Bronchial epithelial cell (primary cell): ENCODE data around the gene CTDP1. TPM values are rescaled to one million over a fixed set of nuclear protein-coding genes. Genes with fewer than 3 reads are reported as not detected.

Experiments
- DNase-seq: peaks from one replicate; pipeline ENCODE4 v3.0.0-alpha.2; 2010; ENCODE audit warnings: low read depth
- FAIRE-seq: peaks from 2 replicates; lab custom pipeline; 2011; peaks lifted over from hg19 to GRCh38; lab: Jason Lieb, UNC
- H3K27me3 ChIP-seq: 2 replicates; pipeline ENCODE4 v1.5.1; 2011; ENCODE audit warnings: low read length; ENCODE audit not compliant: control insufficient read depth, insufficient read depth
- H3K36me3 ChIP-seq: 2 replicates; pipeline ENCODE4 v1.5.1; 2011; ENCODE audit warnings: low read length; ENCODE audit not compliant: control insufficient read depth, insufficient read depth
- H3K4me3 ChIP-seq: 2 replicates; pipeline ENCODE4 v1.5.1; 2011; ENCODE audit warnings: mild to moderate bottlenecking, low read depth, low read length, control low read depth
- total RNA-seq: library from RNA; depleted of rRNA; stranded (reverse); fragments of >200 nt; gene quantifications from 2 replicates; pipeline ENCODE4 v1.2.1, GENCODE V29; 2014
- TF ChIP-seq, protein P1 (sequence below): IDR thresholded peaks from 2 replicates; pipeline ENCODE4 v1.5.1; 2011; ENCODE audit warnings: mild to moderate bottlenecking, moderate library complexity, low read length, control low read depth, inconsistent platforms; ENCODE audit not compliant: insufficient read depth, severe bottlenecking

Gene CTDP1
- total RNA-seq, 1 donor from 2014 or later, result 27.1 TPM

DNA sequence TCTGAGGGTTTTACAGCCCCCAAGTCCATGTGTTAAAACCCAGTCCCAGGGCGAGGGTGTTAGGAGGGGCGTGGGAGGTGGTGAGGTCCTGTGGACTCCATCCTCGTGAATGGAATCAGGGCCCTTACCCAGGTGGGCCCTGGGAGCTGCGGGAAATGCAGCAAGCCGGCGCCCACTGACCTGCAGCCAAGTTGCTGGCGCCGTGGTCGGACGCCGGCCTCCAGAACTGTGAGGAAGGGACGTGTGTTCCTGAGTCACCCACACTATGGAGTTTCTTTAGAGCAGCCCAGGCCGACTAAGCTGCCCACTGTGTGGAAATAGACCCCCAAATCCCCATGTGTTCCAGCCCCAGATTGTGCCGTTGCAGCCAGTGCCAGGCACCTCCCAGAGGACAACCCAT, 26.4 kb downstream of the CTDP1 start:
- Histone ChIP-seq H3K27me3 (no peaks in the 10 kb centered on the region), H3K36me3 (peaks cover 15% of the 10 kb centered on the region), H3K4me3 (no peak overlapping the region)
- no peak for FAIRE-seq
- no peak for DNase-seq
- TF ChIP-seq, protein P1, sequence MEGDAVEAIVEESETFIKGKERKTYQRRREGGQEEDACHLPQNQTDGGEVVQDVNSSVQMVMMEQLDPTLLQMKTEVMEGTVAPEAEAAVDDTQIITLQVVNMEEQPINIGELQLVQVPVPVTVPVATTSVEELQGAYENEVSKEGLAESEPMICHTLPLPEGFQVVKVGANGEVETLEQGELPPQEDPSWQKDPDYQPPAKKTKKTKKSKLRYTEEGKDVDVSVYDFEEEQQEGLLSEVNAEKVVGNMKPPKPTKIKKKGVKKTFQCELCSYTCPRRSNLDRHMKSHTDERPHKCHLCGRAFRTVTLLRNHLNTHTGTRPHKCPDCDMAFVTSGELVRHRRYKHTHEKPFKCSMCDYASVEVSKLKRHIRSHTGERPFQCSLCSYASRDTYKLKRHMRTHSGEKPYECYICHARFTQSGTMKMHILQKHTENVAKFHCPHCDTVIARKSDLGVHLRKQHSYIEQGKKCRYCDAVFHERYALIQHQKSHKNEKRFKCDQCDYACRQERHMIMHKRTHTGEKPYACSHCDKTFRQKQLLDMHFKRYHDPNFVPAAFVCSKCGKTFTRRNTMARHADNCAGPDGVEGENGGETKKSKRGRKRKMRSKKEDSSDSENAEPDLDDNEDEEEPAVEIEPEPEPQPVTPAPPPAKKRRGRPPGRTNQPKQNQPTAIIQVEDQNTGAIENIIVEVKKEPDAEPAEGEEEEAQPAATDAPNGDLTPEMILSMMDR, result no peak

DNA sequence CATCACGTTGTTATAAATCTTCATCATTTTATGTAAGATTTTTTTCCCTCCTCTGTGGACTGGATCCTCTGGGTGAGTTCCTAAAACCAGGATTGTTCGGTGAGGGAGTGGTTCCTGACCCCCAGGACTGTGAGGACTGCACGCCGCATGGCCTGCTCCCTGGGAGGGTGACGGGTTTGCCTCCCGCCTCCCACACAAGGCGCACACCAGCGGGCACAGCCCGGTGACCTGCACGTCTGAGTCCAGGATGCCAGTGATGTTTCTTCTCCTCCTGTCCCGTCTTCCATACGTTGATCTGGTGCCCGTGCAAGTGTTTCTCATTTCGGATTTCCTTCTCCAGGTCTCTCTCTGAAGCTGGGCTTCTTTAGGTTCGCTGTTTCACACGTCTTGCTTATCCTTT, 27.1 kb downstream of the CTDP1 start:
- FAIRE-seq, result no peak
- H3K4me3 ChIP-seq, result no peak overlapping the region
- no peaks in the 10 kb centered on the region for H3K27me3 ChIP-seq
- peaks cover 15% of the 10 kb centered on the region for H3K36me3 ChIP-seq
- TF ChIP-seq, protein P1, result no peak
- DNase-seq, result no peak

DNA sequence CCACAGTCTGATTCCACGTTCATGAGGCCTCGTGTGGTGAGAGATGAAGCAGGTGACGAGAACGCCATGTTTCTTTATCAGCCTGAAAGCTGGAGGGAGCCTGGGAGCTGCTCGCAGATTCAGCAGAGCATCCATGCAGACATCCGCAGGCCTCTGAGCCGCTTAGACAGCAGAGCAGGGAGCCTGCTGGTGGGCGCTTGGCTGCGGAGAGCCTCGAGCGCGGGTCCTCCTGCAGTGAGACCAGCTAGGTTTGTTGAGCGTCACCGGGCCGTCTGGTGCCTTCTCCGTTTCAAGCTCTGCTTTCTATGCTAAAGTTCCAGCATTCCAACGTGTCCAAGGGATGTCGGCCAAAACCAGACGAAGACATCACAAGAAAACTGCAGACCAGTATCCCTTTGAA, 27.6 kb downstream of the CTDP1 start:
- Histone ChIP-seq H3K4me3 (no peak overlapping the region), H3K36me3 (peaks cover 15% of the 10 kb centered on the region), H3K27me3 (no peaks in the 10 kb centered on the region)
- TF ChIP-seq, protein P1, result no peak
- DNase-seq (no peak), FAIRE-seq (no peak)

DNA sequence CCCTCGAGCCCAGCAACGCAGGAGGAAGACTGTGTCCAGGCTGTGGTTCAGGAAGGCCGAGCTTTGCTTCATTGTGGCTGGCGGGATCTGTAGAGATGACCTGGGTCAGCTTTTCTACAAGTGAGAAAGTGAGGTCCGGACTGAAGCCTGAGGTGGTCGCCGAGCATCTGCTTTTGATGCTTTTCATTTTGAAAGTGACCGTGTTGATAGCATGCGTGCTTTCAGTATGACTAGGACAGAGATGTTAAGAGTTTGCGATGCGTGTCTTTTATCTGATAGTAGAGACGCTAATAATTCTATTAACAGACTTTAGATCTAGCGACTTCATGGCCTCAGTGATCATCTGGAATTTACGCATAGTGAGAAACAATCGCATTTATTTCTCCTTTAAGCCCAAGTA, 28.1 kb downstream of the CTDP1 start:
- no peak for DNase-seq
- peaks cover 15% of the 10 kb centered on the region for H3K36me3 ChIP-seq
- no peak for FAIRE-seq

DNA sequence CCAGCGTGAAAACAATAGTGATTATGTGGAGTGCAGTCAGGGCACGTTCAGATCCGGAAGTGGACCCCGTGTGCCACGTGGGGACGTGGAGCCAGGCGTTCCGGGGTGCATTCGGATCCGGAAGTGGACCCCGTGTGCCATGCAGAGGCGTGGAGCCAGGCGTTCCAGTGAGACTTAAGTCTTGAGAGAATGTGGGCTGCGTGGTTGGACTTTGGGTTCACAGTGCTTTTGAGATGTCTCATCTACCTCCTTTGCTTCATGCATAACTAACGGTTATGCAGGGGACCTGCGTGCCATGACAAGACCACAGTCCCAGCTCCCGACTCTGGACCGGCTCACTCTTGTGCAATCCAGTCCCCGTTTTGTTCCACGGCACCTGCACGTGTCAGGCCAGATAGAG, 28.8 kb downstream of the CTDP1 start:
- H3K4me3 ChIP-seq, result no peak overlapping the region
- TF ChIP-seq, protein P1, result no peak
- DNase-seq (no peak), FAIRE-seq (no peak)
- peaks cover 15% of the 10 kb centered on the region for H3K36me3 ChIP-seq
- H3K27me3 ChIP-seq, result no peaks in the 10 kb centered on the region

More for the DNA sequence above, 28.1 kb downstream of the CTDP1 start:
- no peak overlapping the region for H3K4me3 ChIP-seq
- no peaks in the 10 kb centered on the region for H3K27me3 ChIP-seq
- TF ChIP-seq, protein P1, result no peak

DNA sequence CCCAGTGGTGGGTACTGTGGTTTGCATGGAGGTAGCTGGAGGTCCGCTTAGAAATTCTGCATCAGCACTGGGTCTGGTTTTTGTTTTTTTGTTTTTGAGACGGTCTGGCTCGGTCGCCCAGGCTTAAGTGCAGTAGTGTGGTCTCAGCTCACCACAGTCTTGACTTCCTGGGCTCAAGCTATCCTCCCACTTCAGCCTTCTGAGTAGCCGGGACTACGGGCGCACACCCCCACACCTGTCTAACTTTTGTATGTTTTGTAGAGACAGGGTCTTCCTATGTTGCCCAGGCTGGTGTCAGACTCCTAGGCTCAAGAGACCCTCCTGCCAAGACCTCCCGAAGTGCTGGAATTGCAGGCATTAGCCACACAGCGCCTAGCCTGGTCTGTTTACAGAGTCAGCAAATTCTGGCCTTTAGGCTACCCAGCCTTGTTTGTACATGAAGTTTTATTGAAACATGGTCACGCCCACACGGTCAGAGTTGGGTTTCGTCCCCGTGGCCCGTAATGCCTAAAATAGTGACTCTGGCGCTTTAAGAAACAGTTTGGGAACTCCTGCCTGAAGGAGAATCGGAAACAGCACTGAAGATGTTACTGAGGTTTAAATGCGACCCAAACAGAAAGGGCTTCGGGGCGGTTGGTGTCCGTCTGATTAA, 32.7 kb downstream of the CTDP1 start:
- Histone ChIP-seq H3K36me3 (peaks cover 15% of the 10 kb centered on the region), H3K4me3 (no peak overlapping the region), H3K27me3 (no peaks in the 10 kb centered on the region)
- no peak for FAIRE-seq
- TF ChIP-seq, protein P1, result no peak
- DNase-seq, result no peak
